OCI-LY7 (cell line): ENCODE data around the gene WDR64. TPM values are rescaled to one million over a fixed set of nuclear protein-coding genes. Genes with fewer than 3 reads are reported as not detected.

Experiments
- BruUV-seq: library from RNA; stranded (reverse); fragments of 400-500 nt; replicated peaks from 2 replicates; lab custom pipeline; 2021; lab: Mats Ljungman, UMichigan
- CTCF ChIA-PET: fragments of 300-600 bp; sonication (Branson Sonifier 250); formaldehyde crosslinking; loops from one replicate; lab custom pipeline; 2022; ENCODE audit warnings: antibody characterized with exemption; ENCODE audit not compliant: unreplicated experiment; lab: Charles Lee
- POLR2A ChIA-PET: fragments of 300-600 bp; sonication (Branson Sonifier 250); formaldehyde crosslinking; loops from one replicate; lab custom pipeline; 2022; ENCODE audit warnings: antibody characterized with exemption; lab: Charles Lee
- DNase-seq: peaks from one replicate; pipeline ENCODE4 v3.0.0-alpha.2; 2015; ENCODE audit warnings: low spot score
- H2AFZ ChIP-seq: fragments of 200-600 bp; sonication (generic), shearing (Covaris generic); 2 replicates; pipeline ENCODE4 v1.6.1; 2014; ENCODE audit warnings: mild to moderate bottlenecking, antibody characterized with exemption, low read length, moderate library complexity
- H3K27ac ChIP-seq: fragments of 200-600 bp; sonication (generic); 2 replicates; pipeline ENCODE4 v1.5.1; 2014; ENCODE audit warnings: mixed run types, low read depth, mild to moderate bottlenecking, moderate library complexity, low read length, inconsistent platforms; ENCODE audit not compliant: poor library complexity, severe bottlenecking
- H3K36me3 ChIP-seq: fragments of 200-600 bp; sonication (generic); 2 replicates; pipeline ENCODE4 v1.6.1; 2014; ENCODE audit warnings: mild to moderate bottlenecking, antibody characterized with exemption, low read length, moderate library complexity, mixed read lengths; ENCODE audit not compliant: insufficient read depth
- H3K4me1 ChIP-seq: fragments of 200-600 bp; sonication (generic); 2 replicates; pipeline ENCODE4 v1.5.1; 2014; ENCODE audit warnings: mild to moderate bottlenecking, low read length; ENCODE audit not compliant: insufficient read depth, poor library complexity, severe bottlenecking
- H3K4me2 ChIP-seq: fragments of 200-600 bp; sonication (generic); 2 replicates; pipeline ENCODE4 v1.6.1; 2014; ENCODE audit warnings: mild to moderate bottlenecking, low read length
- H3K4me3 ChIP-seq: fragments of 200-600 bp; sonication (generic); 2 replicates; pipeline ENCODE4 v1.5.1; 2014; ENCODE audit warnings: mild to moderate bottlenecking, low read depth, low read length; ENCODE audit not compliant: poor library complexity, severe bottlenecking
- H3K79me2 ChIP-seq: fragments of 200-600 bp; sonication (generic); 2 replicates; pipeline ENCODE4 v1.6.1; 2016; ENCODE audit warnings: low read depth, mild to moderate bottlenecking, low read length, moderate library complexity, mixed read lengths; ENCODE audit not compliant: insufficient read depth
- H3K9me2 ChIP-seq: fragments of 200-600 bp; sonication (generic); 2 replicates; pipeline ENCODE4 v1.6.1; 2016; ENCODE audit warnings: mild to moderate bottlenecking, low read length, mixed read lengths; ENCODE audit not compliant: insufficient read depth
- H3K9me3 ChIP-seq: fragments of 200-600 bp; sonication (generic); 2 replicates; pipeline ENCODE4 v1.6.1; 2014; ENCODE audit warnings: mild to moderate bottlenecking, mixed run types, low read length, mixed read lengths
- H4K20me1 ChIP-seq: fragments of 200-600 bp; sonication (generic); 2 replicates; pipeline ENCODE4 v1.6.1; 2014; ENCODE audit warnings: mild to moderate bottlenecking, antibody characterized with exemption, low read length, moderate library complexity, mixed read lengths; ENCODE audit not compliant: insufficient read depth
- EZH2phosphoT487 ChIP-seq: fragments of 200-600 bp; sonication (generic); IDR thresholded peaks from 2 replicates; pipeline ENCODE4 v1.6.1; 2018; ENCODE audit warnings: low read depth, borderline replicate concordance, mild to moderate bottlenecking, mixed run types, antibody characterized with exemption, low read length, moderate library complexity, mixed read lengths
- intact Hi-C: fragments of 100-400 bp; cut with micrococcal nuclease; formaldehyde crosslinking; loops from one replicate; pipeline ENCODE4 v1.10.0; 2022; ENCODE audit not compliant: unreplicated experiment
- total RNA-seq, 2 experiments: library from RNA; depleted of rRNA in 1 of 2; stranded (reverse); fragments of >200 nt in 1 of 2; shearing (Covaris generic) in 1 of 2; gene quantifications; 2 replicates each; pipeline ENCODE4 v1.2.3, GENCODE V29; 2014 to 2022
- TF ChIP-seq, protein P1 (sequence below): fragments of 200-600 bp; sonication (generic); conservative IDR thresholded peaks from 2 replicates; pipeline ENCODE4 v1.5.1; 2014; ENCODE audit warnings: mild to moderate bottlenecking, antibody characterized with exemption, low read length, moderate library complexity, mixed read lengths

Gene WDR64
- total RNA-seq, 2 experiments from 2014 or later: not detected

DNA sequence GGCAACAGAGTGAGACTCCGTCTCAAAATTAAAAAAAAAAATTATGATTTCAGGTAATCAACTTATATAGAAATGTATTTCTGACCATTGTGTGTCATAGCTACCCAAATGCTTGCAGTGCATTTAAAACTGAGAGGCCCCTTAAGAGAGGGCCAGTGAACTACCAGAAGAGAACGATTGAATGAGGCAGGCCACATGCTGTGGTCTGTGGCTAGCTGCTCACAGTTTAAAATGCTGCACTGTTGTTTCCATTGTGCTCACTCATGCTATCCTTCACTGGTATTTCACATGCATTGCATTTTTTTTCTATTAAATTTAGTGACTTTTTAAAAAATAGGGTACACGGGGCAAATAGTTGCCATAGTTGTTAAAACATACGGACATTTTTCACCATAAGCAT lies 37.9 kb upstream of the WDR64 start:
- Histone ChIP-seq H3K9me3 (no peaks in the 10 kb centered on the region), H3K27ac (no peak overlapping the region), H3K4me3 (no peak overlapping the region), H3K79me2 (no peaks in the 10 kb centered on the region), H3K36me3 (no peaks in the 10 kb centered on the region), H3K9me2 (no peaks in the 10 kb centered on the region), H3K4me2 (no peak overlapping the region), H3K4me1 (peaks cover 8% of the 10 kb centered on the region), H4K20me1 (no peaks in the 10 kb centered on the region), H2AFZ (no peak overlapping the region)
- no peak for TF ChIP-seq EZH2phosphoT487
- TF ChIP-seq, protein P1, sequence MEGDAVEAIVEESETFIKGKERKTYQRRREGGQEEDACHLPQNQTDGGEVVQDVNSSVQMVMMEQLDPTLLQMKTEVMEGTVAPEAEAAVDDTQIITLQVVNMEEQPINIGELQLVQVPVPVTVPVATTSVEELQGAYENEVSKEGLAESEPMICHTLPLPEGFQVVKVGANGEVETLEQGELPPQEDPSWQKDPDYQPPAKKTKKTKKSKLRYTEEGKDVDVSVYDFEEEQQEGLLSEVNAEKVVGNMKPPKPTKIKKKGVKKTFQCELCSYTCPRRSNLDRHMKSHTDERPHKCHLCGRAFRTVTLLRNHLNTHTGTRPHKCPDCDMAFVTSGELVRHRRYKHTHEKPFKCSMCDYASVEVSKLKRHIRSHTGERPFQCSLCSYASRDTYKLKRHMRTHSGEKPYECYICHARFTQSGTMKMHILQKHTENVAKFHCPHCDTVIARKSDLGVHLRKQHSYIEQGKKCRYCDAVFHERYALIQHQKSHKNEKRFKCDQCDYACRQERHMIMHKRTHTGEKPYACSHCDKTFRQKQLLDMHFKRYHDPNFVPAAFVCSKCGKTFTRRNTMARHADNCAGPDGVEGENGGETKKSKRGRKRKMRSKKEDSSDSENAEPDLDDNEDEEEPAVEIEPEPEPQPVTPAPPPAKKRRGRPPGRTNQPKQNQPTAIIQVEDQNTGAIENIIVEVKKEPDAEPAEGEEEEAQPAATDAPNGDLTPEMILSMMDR: no peak
- no TSS peak for BruUV-seq
- ChIA-PET CTCF (no interaction called here), POLR2A (interaction anchor here (1.2 to 1.4 kb wide), 2 partner anchors 9 to 19 kb away, joined by 3 to 4 read pairs; no protein-coding TSS in a partner anchor)
- DNase-seq: no peak
- intact Hi-C loops: loop anchor here (5.0 kb wide), 2 partner anchors 233 to 403 kb away; partner anchors contain the start of gene EXO1

DNA sequence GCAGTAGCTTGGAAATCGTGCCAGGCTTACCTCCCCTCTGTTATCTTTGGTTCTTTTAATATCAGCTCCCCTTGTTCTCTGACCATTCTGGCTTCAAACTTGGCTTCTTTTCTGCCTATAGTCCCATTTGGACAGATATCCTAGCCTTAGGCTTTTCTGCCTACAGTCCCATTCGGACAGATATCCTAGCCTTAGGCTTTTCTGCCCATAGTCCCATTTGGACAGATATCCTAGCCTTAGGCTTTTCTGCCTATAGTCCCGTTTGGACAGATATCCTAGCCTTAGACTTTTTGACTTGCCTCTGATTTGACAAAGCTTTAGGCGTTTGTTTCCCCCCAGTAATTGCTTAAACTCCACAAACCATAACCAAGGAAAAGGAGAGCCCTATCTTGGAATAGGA lies 37.5 kb upstream of the WDR64 start:
- CTCF ChIA-PET: no interaction called here
- BruUV-seq: no TSS peak
- intact Hi-C loops: loop anchor here (5.0 kb wide), 2 partner anchors 233 to 403 kb away; partner anchors contain the start of gene EXO1

More for the DNA sequence above, 37.5 kb upstream of the WDR64 start:
- Histone ChIP-seq H3K9me3 (no peaks in the 10 kb centered on the region), H3K27ac (no peak overlapping the region), H2AFZ (no peak overlapping the region), H3K4me2 (no peak overlapping the region), H4K20me1 (no peaks in the 10 kb centered on the region), H3K4me3 (no peak overlapping the region), H3K79me2 (no peaks in the 10 kb centered on the region), H3K9me2 (no peaks in the 10 kb centered on the region), H3K36me3 (no peaks in the 10 kb centered on the region), H3K4me1 (peaks cover 8% of the 10 kb centered on the region)
- POLR2A ChIA-PET: interaction anchor here (1.2 to 1.4 kb wide), 2 partner anchors 9 to 19 kb away, joined by 3 to 4 read pairs; no protein-coding TSS in a partner anchor
- TF ChIP-seq, protein P1: no peak
- TF ChIP-seq EZH2phosphoT487: no peak
- DNase-seq: no peak
